ENCODE measurements around the gene TSPOAP1.

DNA sequence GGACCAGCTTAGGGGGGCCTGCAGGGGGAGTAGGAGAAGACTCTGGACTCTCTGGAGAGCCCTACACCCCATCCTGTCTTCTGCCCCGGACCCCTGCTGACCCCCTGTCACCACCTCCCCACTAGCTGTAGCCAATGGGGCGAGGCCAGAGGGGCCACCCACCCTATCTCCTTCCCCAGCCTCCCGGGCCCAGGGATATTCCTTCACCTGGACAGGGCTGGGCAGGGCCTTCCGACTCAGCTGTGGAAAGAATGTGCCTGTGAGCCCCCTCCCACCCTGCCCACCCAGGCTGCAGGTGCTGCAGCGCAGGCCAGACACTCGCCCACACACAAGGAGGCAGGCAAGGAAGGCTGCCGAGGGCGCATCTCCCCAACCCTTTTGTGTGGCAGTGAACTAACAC lies 23.0 kb downstream of the TSPOAP1 start:
- TF ChIP-seq, protein P1, sequence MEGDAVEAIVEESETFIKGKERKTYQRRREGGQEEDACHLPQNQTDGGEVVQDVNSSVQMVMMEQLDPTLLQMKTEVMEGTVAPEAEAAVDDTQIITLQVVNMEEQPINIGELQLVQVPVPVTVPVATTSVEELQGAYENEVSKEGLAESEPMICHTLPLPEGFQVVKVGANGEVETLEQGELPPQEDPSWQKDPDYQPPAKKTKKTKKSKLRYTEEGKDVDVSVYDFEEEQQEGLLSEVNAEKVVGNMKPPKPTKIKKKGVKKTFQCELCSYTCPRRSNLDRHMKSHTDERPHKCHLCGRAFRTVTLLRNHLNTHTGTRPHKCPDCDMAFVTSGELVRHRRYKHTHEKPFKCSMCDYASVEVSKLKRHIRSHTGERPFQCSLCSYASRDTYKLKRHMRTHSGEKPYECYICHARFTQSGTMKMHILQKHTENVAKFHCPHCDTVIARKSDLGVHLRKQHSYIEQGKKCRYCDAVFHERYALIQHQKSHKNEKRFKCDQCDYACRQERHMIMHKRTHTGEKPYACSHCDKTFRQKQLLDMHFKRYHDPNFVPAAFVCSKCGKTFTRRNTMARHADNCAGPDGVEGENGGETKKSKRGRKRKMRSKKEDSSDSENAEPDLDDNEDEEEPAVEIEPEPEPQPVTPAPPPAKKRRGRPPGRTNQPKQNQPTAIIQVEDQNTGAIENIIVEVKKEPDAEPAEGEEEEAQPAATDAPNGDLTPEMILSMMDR (IDR thresholded peaks at IDR 0.05): no peak
- TF ChIP-seq POLR2A (IDR thresholded peaks at IDR 0.05) (no peak), EP300 (IDR thresholded peaks at IDR 0.05) (no peak)

Data from tibial nerve (tissue), 4 donors.